OCI-LY7 (cell line): ENCODE data around the gene ZNF488. TPM values are rescaled to one million over a fixed set of nuclear protein-coding genes. Genes with fewer than 3 reads are reported as not detected.

Experiments
- BruUV-seq: library from RNA; stranded (reverse); fragments of 400-500 nt; replicated peaks from 2 replicates; lab custom pipeline; 2021; lab: Mats Ljungman, UMichigan
- CTCF ChIA-PET: fragments of 300-600 bp; sonication (Branson Sonifier 250); formaldehyde crosslinking; loops from one replicate; lab custom pipeline; 2022; ENCODE audit warnings: antibody characterized with exemption; ENCODE audit not compliant: unreplicated experiment; lab: Charles Lee
- POLR2A ChIA-PET: fragments of 300-600 bp; sonication (Branson Sonifier 250); formaldehyde crosslinking; loops from one replicate; lab custom pipeline; 2022; ENCODE audit warnings: antibody characterized with exemption; lab: Charles Lee
- DNase-seq: peaks from one replicate; pipeline ENCODE4 v3.0.0-alpha.2; 2015; ENCODE audit warnings: low spot score
- H2AFZ ChIP-seq: fragments of 200-600 bp; sonication (generic), shearing (Covaris generic); 2 replicates; pipeline ENCODE4 v1.6.1; 2014; ENCODE audit warnings: mild to moderate bottlenecking, antibody characterized with exemption, low read length, moderate library complexity
- H3K27ac ChIP-seq: fragments of 200-600 bp; sonication (generic); 2 replicates; pipeline ENCODE4 v1.5.1; 2014; ENCODE audit warnings: mixed run types, low read depth, mild to moderate bottlenecking, moderate library complexity, low read length, inconsistent platforms; ENCODE audit not compliant: poor library complexity, severe bottlenecking
- H3K36me3 ChIP-seq: fragments of 200-600 bp; sonication (generic); 2 replicates; pipeline ENCODE4 v1.6.1; 2014; ENCODE audit warnings: mild to moderate bottlenecking, antibody characterized with exemption, low read length, moderate library complexity, mixed read lengths; ENCODE audit not compliant: insufficient read depth
- H3K4me1 ChIP-seq: fragments of 200-600 bp; sonication (generic); 2 replicates; pipeline ENCODE4 v1.5.1; 2014; ENCODE audit warnings: mild to moderate bottlenecking, low read length; ENCODE audit not compliant: insufficient read depth, poor library complexity, severe bottlenecking
- H3K4me2 ChIP-seq: fragments of 200-600 bp; sonication (generic); 2 replicates; pipeline ENCODE4 v1.6.1; 2014; ENCODE audit warnings: mild to moderate bottlenecking, low read length
- H3K4me3 ChIP-seq: fragments of 200-600 bp; sonication (generic); 2 replicates; pipeline ENCODE4 v1.5.1; 2014; ENCODE audit warnings: mild to moderate bottlenecking, low read depth, low read length; ENCODE audit not compliant: poor library complexity, severe bottlenecking
- H3K79me2 ChIP-seq: fragments of 200-600 bp; sonication (generic); 2 replicates; pipeline ENCODE4 v1.6.1; 2016; ENCODE audit warnings: low read depth, mild to moderate bottlenecking, low read length, moderate library complexity, mixed read lengths; ENCODE audit not compliant: insufficient read depth
- H3K9me2 ChIP-seq: fragments of 200-600 bp; sonication (generic); 2 replicates; pipeline ENCODE4 v1.6.1; 2016; ENCODE audit warnings: mild to moderate bottlenecking, low read length, mixed read lengths; ENCODE audit not compliant: insufficient read depth
- H3K9me3 ChIP-seq: fragments of 200-600 bp; sonication (generic); 2 replicates; pipeline ENCODE4 v1.6.1; 2014; ENCODE audit warnings: mild to moderate bottlenecking, mixed run types, low read length, mixed read lengths
- H4K20me1 ChIP-seq: fragments of 200-600 bp; sonication (generic); 2 replicates; pipeline ENCODE4 v1.6.1; 2014; ENCODE audit warnings: mild to moderate bottlenecking, antibody characterized with exemption, low read length, moderate library complexity, mixed read lengths; ENCODE audit not compliant: insufficient read depth
- EZH2phosphoT487 ChIP-seq: fragments of 200-600 bp; sonication (generic); IDR thresholded peaks from 2 replicates; pipeline ENCODE4 v1.6.1; 2018; ENCODE audit warnings: low read depth, borderline replicate concordance, mild to moderate bottlenecking, mixed run types, antibody characterized with exemption, low read length, moderate library complexity, mixed read lengths
- intact Hi-C: fragments of 100-400 bp; cut with micrococcal nuclease; formaldehyde crosslinking; loops from one replicate; pipeline ENCODE4 v1.10.0; 2022; ENCODE audit not compliant: unreplicated experiment
- total RNA-seq, 2 experiments: library from RNA; depleted of rRNA in 1 of 2; stranded (reverse); fragments of >200 nt in 1 of 2; shearing (Covaris generic) in 1 of 2; gene quantifications; 2 replicates each; pipeline ENCODE4 v1.2.3, GENCODE V29; 2014 to 2022
- TF ChIP-seq, protein P1 (sequence below): fragments of 200-600 bp; sonication (generic); conservative IDR thresholded peaks from 2 replicates; pipeline ENCODE4 v1.5.1; 2014; ENCODE audit warnings: mild to moderate bottlenecking, antibody characterized with exemption, low read length, moderate library complexity, mixed read lengths

The ZNF488 gene
- total RNA-seq, 2 experiments from 2014 or later = 0.06 to 0.34 TPM

DNA sequence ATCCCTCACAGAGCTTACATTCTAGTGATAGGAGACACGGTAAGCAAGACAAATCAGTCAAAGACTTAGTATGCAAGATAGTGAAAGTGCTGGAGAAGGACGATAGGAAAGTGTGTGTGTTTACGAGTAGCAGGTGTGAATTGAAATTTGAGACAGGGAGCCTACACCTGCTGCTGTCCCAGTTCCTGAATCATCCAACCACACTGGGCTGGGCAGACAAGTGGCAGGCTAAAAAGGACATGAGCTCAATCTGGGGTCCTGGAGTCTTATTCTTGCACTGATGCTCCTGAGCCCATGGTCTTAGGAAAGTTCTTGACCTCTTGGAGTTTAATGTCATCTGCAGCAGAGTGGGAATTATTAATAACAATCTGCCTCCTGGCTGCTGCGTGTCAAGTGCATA lies 19.7 kb downstream of the ZNF488 start:
- H3K27ac ChIP-seq = no peak overlapping the region
- no peaks in the 10 kb centered on the region for H3K9me2 ChIP-seq
- H3K79me2 ChIP-seq = no peaks in the 10 kb centered on the region
- CTCF ChIA-PET = interaction anchor here (1.1 kb wide), 1 partner anchor 340 kb away, joined by 3 read pairs; no protein-coding TSS in a partner anchor
- BruUV-seq = no TSS peak
- H3K4me2 ChIP-seq = no peak overlapping the region
- intact Hi-C loops = no loop called here
- H3K36me3 ChIP-seq = no peaks in the 10 kb centered on the region
- no peak overlapping the region for H3K4me3 ChIP-seq
- DNase-seq = no peak
- H3K9me3 ChIP-seq = no peaks in the 10 kb centered on the region
- H3K4me1 ChIP-seq = no peaks in the 10 kb centered on the region
- POLR2A ChIA-PET = interaction anchor here (1.0 kb wide), 1 partner anchor 20 kb away, joined by 3 read pairs; the partner anchor contains the start of gene ZNF488
- no peak overlapping the region for H2AFZ ChIP-seq
- no peaks in the 10 kb centered on the region for H4K20me1 ChIP-seq
- no peak for TF ChIP-seq EZH2phosphoT487
- TF ChIP-seq, protein P1, sequence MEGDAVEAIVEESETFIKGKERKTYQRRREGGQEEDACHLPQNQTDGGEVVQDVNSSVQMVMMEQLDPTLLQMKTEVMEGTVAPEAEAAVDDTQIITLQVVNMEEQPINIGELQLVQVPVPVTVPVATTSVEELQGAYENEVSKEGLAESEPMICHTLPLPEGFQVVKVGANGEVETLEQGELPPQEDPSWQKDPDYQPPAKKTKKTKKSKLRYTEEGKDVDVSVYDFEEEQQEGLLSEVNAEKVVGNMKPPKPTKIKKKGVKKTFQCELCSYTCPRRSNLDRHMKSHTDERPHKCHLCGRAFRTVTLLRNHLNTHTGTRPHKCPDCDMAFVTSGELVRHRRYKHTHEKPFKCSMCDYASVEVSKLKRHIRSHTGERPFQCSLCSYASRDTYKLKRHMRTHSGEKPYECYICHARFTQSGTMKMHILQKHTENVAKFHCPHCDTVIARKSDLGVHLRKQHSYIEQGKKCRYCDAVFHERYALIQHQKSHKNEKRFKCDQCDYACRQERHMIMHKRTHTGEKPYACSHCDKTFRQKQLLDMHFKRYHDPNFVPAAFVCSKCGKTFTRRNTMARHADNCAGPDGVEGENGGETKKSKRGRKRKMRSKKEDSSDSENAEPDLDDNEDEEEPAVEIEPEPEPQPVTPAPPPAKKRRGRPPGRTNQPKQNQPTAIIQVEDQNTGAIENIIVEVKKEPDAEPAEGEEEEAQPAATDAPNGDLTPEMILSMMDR = no peak

- Histone ChIP-seq H3K4me1 (no peaks in the 10 kb centered on the region), H3K79me2 (no peaks in the 10 kb centered on the region), H3K4me3 (no peak overlapping the region), H3K9me2 (no peaks in the 10 kb centered on the region), H4K20me1 (no peaks in the 10 kb centered on the region), H3K27ac (no peak overlapping the region), H2AFZ (no peak overlapping the region), H3K36me3 (no peaks in the 10 kb centered on the region), H3K4me2 (no peak overlapping the region), H3K9me3 (no peaks in the 10 kb centered on the region)
- BruUV-seq = no TSS peak
- intact Hi-C loops = no loop called here
- TF ChIP-seq EZH2phosphoT487 = no peak
- TF ChIP-seq, protein P1 = no peak
- CTCF ChIA-PET = interaction anchor here (1.1 kb wide), 1 partner anchor 339 kb away, joined by 3 read pairs; no protein-coding TSS in a partner anchor
- no peak for DNase-seq
- POLR2A ChIA-PET = interaction anchor here (1.0 kb wide), 1 partner anchor 21 kb away, joined by 3 read pairs; the partner anchor contains the start of gene ZNF488
Measured at GRCh38 chr10:47363781-47364180, 20.3 kb downstream of the ZNF488 start.

GRCh38 chr10:47362199-47362598 lies 21.9 kb downstream of the ZNF488 start:
- intact Hi-C loops = no loop called here
- no peak for TF ChIP-seq EZH2phosphoT487
- TF ChIP-seq, protein P1 = no peak
- no peak overlapping the region for H2AFZ ChIP-seq
- H3K9me2 ChIP-seq = no peaks in the 10 kb centered on the region
- no peak overlapping the region for H3K4me2 ChIP-seq
- H3K4me3 ChIP-seq = no peak overlapping the region
- BruUV-seq = no TSS peak
- H4K20me1 ChIP-seq = no peaks in the 10 kb centered on the region
- ChIA-PET CTCF (interaction anchor here (1.2 kb wide), 1 partner anchor 13 kb away, joined by 3 read pairs; no protein-coding TSS in a partner anchor), POLR2A (interaction anchor here (0.6 kb wide), 1 partner anchor 32 kb away, joined by 4 read pairs; no protein-coding TSS in a partner anchor)
- no peaks in the 10 kb centered on the region for H3K36me3 ChIP-seq
- no peak for DNase-seq
- no peaks in the 10 kb centered on the region for H3K4me1 ChIP-seq
- H3K79me2 ChIP-seq = no peaks in the 10 kb centered on the region
- no peaks in the 10 kb centered on the region for H3K9me3 ChIP-seq
- H3K27ac ChIP-seq = no peak overlapping the region
